HG03139 (cell line): ENCODE data around the gene TMED6.

Experiments
- ATAC-seq: cut with Tn5 transposase; IDR thresholded peaks from one replicate; pipeline ENCODE4 v1.9.1; 2021; ENCODE audit not compliant: unreplicated experiment

Gene TMED6

DNA sequence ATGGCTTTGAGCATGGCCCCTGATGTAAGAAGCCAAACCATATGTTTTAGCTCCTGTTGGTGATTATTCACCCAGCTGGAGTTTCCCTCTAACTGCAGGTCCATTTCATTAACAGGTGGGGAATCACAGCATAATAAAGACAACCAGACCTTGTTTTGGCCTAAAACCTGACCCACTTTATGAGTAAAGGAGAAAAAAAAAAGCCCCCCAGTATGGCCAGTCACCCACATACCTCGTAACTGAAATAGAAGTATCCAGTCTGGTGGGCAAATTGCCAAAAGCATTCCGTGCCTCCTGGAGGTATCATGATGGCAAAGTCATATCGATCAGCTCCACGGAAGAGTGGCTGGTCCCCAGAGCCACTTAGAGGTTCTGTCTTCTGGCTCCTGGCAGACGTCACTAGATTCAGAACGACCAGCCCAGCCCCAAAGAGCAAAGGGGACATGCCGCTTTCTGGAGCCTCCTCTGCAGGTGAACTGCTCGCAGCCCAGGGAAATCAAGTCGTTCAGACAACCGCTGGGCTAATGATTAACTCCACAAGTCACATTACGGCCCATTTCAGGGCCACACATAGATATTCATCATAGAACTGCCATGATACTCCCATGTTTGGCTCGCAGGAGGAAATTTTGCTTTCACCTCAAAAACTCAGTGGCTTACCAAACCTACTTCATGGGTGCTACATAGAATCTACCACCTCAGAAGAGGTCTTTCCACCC lies at the start of gene TMED6:
TSS of gene TMED6 (minus strand) at position 478 of the 719 bp plus-strand sequence. CDS start at position 445, 33 bp downstream.
- ATAC-seq, result no peak

DNA sequence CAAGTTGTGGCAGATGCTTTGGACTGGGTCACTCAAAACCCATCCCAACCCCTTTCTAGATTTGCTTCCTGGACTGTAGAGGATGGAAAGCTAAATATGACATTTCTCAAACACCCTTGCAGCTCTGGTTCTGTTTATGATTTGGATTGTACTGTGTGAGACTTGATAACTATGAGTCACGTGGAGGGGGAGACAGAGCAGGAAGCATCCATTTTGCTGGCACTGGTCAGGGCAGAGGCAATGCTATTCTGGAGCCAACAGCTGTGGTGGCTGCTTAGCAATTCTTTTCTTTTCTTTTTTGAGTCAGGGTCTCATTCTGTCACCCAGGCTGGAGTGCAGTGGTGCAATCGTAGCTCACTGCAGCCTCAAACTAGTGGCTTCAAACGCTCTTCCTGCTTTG lies 47.8 kb upstream of the TMED6 start:
- ATAC-seq, result no peak

- ATAC-seq, result no peak
These were observed 46.4 kb upstream of the TMED6 start for GRCh38 chr16:69397821-69398521.

GRCh38 chr16:69396187-69397061 lies 44.8 kb upstream of the TMED6 start:
- no peak for ATAC-seq

GRCh38 chr16:69395859-69396186 lies 44.2 kb upstream of the TMED6 start:
- ATAC-seq, result no peak

GRCh38 chr16:69393898-69394849 lies 42.6 kb upstream of the TMED6 start:
- no peak for ATAC-seq

DNA sequence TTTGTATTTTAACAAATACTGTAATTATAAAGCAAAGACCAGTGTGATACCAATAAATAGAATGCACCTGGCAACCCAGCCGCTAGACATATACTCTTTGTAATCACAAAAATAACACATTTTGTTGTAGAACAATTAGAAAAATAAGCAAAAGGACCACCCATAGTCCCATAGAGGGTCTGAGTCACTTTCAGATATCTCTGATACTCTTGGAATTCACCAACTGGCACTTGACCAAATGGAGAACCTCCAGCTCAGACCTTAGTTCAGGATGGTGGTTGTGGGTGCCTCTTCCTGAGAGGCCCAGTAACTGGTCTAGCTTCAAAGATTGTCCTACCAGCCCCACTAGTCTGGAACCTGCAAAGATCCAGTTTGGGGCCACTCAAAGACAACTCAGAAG lies 35.0 kb upstream of the TMED6 start:
- ATAC-seq, result no peak

GRCh38 chr16:69384974-69385373 lies 33.4 kb upstream of the TMED6 start:
- ATAC-seq, result no peak

DNA sequence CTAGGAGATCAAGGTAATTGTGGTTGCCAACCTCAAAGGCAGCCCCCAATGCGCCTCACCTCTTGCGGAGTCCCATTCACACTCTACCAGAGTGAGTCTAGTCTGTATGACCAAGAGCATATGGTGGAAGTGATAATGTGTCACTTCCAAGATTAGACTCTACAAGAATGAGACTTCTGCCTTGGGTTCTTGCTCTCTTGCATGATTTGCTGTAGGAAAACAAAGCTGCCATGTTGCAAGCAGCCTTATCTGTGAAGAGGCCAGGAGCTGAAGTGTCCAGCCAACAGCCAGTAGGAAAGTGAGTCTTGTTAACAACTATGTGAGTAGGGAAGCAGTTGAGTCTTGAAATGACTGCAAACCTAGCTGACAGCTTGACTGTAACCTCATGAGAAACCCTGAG lies 30.8 kb upstream of the TMED6 start:
- no peak for ATAC-seq

DNA sequence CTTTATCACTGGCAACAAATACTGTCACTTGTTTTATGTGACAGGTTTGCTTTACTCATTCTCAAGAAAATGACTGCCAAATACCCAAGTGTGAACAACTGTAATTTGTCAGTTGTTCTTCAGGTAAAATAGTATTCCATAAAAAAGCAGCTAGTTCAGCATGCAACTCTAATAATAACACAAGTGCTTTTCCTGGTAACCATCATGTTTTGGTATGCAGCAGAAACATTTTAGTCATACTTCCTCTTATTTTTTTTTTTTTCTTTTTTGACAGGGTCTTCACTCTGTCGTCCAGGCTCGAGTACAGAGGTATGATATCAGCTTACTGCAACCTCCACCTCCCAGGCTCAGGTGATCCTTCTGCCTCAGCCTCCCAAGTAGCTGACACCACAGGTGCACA lies 29.6 kb upstream of the TMED6 start:
- no peak for ATAC-seq

DNA sequence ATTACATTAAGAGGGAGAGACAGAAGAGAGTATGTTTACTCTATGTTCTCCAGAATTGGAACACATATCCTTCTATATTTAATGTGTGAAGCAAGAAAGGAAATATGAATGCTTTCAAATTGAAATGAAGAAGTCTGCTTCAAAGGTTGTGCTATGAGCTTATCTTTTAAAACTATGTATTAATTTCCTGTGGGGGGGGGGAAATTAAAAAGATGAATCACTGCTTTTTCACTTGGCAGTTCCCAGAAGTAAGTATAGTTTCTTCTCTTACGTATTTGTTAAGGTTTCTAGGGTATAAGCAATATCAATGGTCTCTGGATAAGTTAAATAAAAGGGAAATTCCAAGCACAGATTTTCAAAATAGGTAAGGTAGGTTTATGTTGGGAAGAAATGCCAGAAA lies 27.2 kb upstream of the TMED6 start:
- ATAC-seq, result no peak

DNA sequence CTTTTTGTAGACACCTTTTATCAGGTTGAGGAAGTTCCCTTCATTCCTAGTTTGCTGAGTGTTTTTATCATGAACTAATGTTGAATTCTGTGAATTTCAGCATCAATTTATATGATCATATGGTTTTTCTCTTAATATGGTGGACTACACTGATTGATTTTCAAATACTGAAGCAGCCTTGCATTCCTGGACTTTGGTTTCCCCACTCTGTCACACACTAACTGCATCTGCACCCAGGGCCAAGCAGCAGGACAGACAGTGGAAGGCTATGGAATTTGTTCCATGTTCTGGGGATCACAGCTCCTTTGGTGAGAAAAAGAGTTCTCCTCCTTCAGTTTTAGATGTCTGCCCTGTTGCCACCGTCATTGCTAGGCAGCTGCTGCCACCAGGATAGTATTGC lies 26.4 kb upstream of the TMED6 start:
- no peak for ATAC-seq

DNA sequence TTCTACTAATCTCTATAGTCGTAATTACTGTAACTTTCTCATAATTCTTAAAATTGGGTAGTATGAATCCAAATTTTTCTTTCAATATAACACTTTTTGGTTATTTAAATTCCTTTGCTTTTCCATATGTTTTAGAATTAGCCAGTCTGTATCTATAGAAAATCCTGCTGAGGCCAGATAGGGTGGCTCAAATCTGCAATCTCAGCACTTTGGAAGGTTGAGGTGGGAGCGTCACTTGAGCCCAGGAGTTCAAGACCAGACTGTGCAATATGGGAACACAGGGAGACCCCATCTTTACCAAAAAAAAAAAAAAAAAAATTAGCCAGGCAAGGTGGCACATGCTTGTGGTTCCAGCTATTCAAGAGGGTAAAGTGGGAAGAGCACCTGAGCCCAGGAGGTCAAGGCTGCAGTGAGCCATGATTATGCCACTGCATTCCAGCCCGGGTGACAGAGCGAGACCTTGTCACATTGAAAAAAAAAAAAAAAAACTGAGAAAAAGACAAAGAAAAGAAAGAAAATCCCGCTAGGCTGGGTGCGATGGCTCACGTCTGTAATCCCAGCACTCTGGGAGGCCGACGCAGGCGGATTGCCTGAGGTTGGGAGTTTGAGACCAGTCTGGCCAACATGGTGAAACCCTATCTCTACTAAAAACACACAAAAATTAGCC lies 24.9 kb upstream of the TMED6 start:
- ATAC-seq, result no peak

DNA sequence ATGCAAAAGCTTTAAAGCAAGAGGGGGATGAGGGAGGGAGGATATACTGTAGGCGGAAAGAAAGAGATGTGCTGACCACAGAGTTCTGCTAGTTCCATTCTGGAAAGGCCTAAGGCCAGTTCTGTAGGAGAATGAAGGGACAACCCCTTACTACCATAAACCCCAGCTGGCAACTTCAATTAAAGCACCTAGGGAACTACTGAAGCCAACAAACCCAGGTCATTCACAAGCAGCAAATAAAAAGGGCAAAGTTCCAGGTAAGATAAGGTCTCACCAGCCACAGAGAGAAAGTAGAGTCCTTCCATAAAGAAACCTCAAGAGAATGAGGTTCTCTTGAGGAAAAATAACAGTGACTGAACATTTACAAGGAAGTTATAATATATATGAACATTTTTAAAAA lies 21.4 kb upstream of the TMED6 start:
- no peak for ATAC-seq

DNA sequence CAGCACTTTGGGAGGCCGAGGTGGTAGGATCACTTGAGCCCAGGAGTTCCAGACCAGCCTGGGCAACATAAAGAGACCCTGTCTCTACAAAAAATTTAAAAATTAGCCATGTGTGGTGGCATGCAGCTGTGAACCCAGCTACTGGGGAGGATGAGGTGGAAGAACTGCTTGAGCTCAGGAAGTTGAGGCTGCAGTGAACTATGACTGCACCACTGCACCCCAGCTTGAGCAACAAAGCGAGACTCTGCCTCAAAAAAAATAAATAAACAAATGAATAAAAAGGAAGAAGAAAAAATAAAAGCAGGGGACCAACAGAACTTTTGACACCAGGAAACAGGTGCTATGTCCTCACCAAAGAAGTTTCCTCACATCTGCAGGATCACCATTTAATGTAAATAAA lies 20.0 kb upstream of the TMED6 start:
- no peak for ATAC-seq

DNA sequence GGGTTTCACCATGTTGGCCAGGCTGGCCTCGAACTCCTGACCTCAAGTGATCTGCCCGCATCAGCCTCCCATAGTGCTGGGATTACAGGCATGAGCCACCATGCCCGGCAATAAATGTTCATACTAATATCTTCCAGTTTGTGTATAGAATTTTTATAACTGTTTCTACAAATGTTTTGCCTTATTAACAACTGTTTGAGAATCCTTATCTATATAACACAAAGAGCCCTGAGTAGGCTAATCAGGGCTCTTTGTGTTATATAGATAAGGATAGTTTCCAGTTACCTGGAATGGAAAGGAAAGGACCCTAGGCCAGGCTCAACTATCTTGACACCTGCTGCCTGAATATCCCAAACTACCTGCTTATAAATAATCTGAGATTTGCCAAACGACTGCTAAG lies 17.3 kb upstream of the TMED6 start:
- no peak for ATAC-seq

DNA sequence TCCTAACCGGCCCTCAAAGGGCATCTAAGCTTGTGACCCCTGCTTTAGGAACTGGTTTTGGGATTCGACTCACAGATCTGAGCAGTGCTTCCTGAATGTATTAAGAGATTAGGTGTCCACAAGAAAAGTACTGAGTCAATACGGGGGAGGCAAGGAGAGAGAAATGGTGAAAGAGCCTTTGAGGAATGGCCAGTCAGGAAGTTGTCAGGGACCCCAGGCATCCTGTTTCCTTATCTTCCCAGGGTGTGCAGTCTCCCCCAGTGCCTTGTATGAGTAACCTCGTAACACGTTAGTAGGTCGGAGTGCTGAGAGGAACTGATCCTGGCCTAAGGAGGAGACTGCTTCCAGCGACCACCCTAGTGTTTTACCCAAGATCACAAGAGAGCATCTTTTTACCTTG lies 16.4 kb upstream of the TMED6 start:
- ATAC-seq, result no peak

- ATAC-seq, result no peak
These were observed 14.8 kb upstream of the TMED6 start for GRCh38 chr16:69366431-69366830.

- ATAC-seq, result no peak
These were observed 14.3 kb upstream of the TMED6 start for GRCh38 chr16:69365901-69366300.

DNA sequence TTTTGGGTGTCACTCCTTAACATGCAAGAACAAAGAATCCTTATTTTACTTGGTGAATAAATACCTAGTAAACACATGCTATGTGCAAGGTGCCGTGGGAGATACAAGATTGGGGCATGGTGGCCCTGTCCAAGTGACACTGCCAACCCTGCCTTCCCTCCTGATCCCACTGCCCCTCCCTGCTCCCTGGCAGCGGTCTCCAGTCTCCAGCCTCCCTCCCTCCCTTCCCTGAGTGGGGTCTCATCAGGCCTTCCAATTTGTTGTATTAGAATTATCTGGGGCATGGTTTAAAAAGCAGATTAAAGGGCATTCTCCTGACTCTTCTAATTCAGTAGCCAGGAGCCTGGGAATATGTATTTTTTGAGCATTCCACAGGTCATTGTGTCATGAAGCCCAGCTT lies 12.5 kb upstream of the TMED6 start:
- no peak for ATAC-seq
